OCI-LY7 (cell line): ENCODE measurements around the gene TMEM239.

Experiments used
- EZH2phosphoT487 ChIP-seq: fragments of 200-600 bp; sonication (generic); IDR thresholded peaks from 2 replicates; pipeline ENCODE4 v1.6.1; 2018; ENCODE audit warnings: low read depth, borderline replicate concordance, mild to moderate bottlenecking, mixed run types, antibody characterized with exemption, low read length, moderate library complexity, mixed read lengths
- TF ChIP-seq, protein P1 (sequence below): fragments of 200-600 bp; sonication (generic); conservative IDR thresholded peaks from 2 replicates; pipeline ENCODE4 v1.5.1; 2014; ENCODE audit warnings: mild to moderate bottlenecking, antibody characterized with exemption, low read length, moderate library complexity, mixed read lengths

DNA sequence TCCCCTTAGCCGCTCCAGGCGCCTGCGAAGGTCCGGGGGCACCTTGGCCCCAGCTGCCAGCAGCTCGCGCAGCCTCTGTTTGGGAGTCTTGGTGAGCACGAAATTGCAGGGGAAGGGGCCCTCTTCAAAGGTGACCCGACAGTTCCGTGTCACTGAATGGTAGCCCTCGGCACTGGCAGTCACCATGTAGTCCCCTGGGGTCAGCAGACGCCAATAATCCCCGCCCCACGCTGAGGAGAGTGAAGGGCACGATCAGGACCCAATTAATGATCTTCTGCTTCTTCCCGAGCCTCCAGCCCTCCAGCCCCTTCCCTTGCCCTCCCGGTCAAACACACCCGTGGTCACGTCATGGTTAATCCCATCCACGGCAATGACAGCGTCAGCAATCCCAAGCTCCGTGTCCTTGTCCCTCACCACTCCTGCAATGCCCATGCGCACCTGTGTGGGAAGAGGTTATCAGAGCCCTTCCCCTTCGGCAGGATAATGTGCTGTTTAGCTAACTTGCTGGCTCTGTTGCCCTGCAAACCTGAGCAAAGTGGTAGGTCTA lies 21.9 kb upstream of the TMEM239 start:
- TF ChIP-seq, protein P1, sequence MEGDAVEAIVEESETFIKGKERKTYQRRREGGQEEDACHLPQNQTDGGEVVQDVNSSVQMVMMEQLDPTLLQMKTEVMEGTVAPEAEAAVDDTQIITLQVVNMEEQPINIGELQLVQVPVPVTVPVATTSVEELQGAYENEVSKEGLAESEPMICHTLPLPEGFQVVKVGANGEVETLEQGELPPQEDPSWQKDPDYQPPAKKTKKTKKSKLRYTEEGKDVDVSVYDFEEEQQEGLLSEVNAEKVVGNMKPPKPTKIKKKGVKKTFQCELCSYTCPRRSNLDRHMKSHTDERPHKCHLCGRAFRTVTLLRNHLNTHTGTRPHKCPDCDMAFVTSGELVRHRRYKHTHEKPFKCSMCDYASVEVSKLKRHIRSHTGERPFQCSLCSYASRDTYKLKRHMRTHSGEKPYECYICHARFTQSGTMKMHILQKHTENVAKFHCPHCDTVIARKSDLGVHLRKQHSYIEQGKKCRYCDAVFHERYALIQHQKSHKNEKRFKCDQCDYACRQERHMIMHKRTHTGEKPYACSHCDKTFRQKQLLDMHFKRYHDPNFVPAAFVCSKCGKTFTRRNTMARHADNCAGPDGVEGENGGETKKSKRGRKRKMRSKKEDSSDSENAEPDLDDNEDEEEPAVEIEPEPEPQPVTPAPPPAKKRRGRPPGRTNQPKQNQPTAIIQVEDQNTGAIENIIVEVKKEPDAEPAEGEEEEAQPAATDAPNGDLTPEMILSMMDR: no peak
- no peak for TF ChIP-seq EZH2phosphoT487
